Thoracic aorta (tissue), 2 donors: ENCODE results near the gene RASGRP3. TPM values are rescaled to one million over a fixed set of nuclear protein-coding genes. Genes with fewer than 3 reads are reported as not detected.

Source experiments
- ATAC-seq: fragments of 150-250 bp; one replicate; pipeline ENCODE4 v1.8.0; 2017; ENCODE audit warnings: low read depth; ENCODE audit not compliant: insufficient number of reproducible peaks, low FRiP score
- DNase-seq: peaks from one replicate; pipeline ENCODE4 v3.0.0-alpha.2; 2020; ENCODE audit warnings: low spot score
- H3K27ac ChIP-seq, 2 donors: fragments of 200-600 bp; sonication (generic); 1 replicate in 1 of 2; 2 replicates in 1 of 2; pipeline ENCODE4 v1.5.1; 2016; ENCODE audit warnings: mild to moderate bottlenecking in 2 of 2, moderate library complexity in 2 of 2
- H3K27me3 ChIP-seq: fragments of 200-600 bp; sonication (generic); replicated peaks from 2 replicates; pipeline ENCODE4 v1.6.0; 2016; ENCODE audit warnings: mild to moderate bottlenecking; ENCODE audit not compliant: insufficient read depth
- H3K36me3 ChIP-seq: fragments of 200-600 bp; sonication (generic); one replicate; pipeline ENCODE4 v1.5.1; 2016
- H3K4me1 ChIP-seq, 2 donors: fragments of 200-600 bp; sonication (generic); 1 replicate in 1 of 2; 2 replicates in 1 of 2; pipeline versions ENCODE4 v1.5.1 to v1.6.0; 2016; ENCODE audit warnings: low read depth in 2 of 2, mild to moderate bottlenecking in 1 of 2; ENCODE audit not compliant: control insufficient read depth in 1 of 2
- H3K4me3 ChIP-seq: fragments of 200-600 bp; sonication (generic); 2 replicates; pipeline ENCODE4 v1.5.1; 2016; ENCODE audit warnings: mild to moderate bottlenecking
- H3K9me3 ChIP-seq: fragments of 200-600 bp; sonication (generic); 2 replicates; pipeline ENCODE4 v1.5.1; 2016
- CTCF ChIP-seq: fragments of 200-600 bp; sonication (generic); IDR thresholded peaks from one replicate; pipeline ENCODE4 v1.5.1; 2019; ENCODE audit warnings: antibody characterized with exemption
- total RNA-seq, 2 donors: library from RNA; depleted of rRNA; stranded (reverse); fragments of >200 nt; gene quantifications; one replicate each; pipeline versions ENCODE4 v1.1.0 to v1.2.3, GENCODE V29; 2016

Gene RASGRP3
- total RNA-seq, 2 donors from 2014 or later = 16.2 to 22.1 TPM

- ATAC-seq (no peak), DNase-seq (no peak)
- no peaks in the 10 kb centered on the region for H3K36me3 ChIP-seq
- no peak for TF ChIP-seq CTCF
- H3K27me3 ChIP-seq = no peaks in the 10 kb centered on the region
- no peak overlapping the region for H3K4me3 ChIP-seq
- no peak overlapping the region for H3K27ac ChIP-seq
- no peaks in the 10 kb centered on the region for H3K9me3 ChIP-seq
- peaks cover 0 to 9% of the 10 kb centered on the region in 2 donors for H3K4me1 ChIP-seq
Observed at GRCh38 chr2:33603416-33603815, 127.0 kb downstream of the RASGRP3 start.

GRCh38 chr2:33605056-33605455 is 128.6 kb downstream of the RASGRP3 start:
- Histone ChIP-seq H3K4me3 (no peak overlapping the region), H3K27ac (no peak overlapping the region), H3K9me3 (no peaks in the 10 kb centered on the region), H3K27me3 (no peaks in the 10 kb centered on the region), H3K36me3 (no peaks in the 10 kb centered on the region), H3K4me1 (peaks cover 0 to 6% of the 10 kb centered on the region in 2 donors)
- no peak for TF ChIP-seq CTCF
- ATAC-seq (no peak), DNase-seq (no peak)

GRCh38 chr2:33606100-33606499 is 129.7 kb downstream of the RASGRP3 start:
- H3K9me3 ChIP-seq = no peaks in the 10 kb centered on the region
- TF ChIP-seq CTCF = no peak
- no peak overlapping the region for H3K27ac ChIP-seq
- H3K36me3 ChIP-seq = no peaks in the 10 kb centered on the region
- ATAC-seq = no peak
- peaks cover 0 to 5% of the 10 kb centered on the region in 2 donors for H3K4me1 ChIP-seq
- no peak overlapping the region for H3K4me3 ChIP-seq
- DNase-seq = no peak
- no peaks in the 10 kb centered on the region for H3K27me3 ChIP-seq

- no peak for TF ChIP-seq CTCF
- Histone ChIP-seq H3K36me3 (no peaks in the 10 kb centered on the region), H3K4me3 (no peak overlapping the region), H3K9me3 (no peaks in the 10 kb centered on the region), H3K27me3 (no peaks in the 10 kb centered on the region), H3K4me1 (peaks cover 0 to 5% of the 10 kb centered on the region in 2 donors), H3K27ac (no peak overlapping the region)
- DNase-seq (no peak), ATAC-seq (no peak)
Observed at GRCh38 chr2:33606622-33607021, 130.2 kb downstream of the RASGRP3 start.

- Histone ChIP-seq H3K36me3 (no peaks in the 10 kb centered on the region), H3K27ac (no peak overlapping the region), H3K9me3 (no peaks in the 10 kb centered on the region), H3K4me1 (peaks cover 0 to 5% of the 10 kb centered on the region in 2 donors), H3K27me3 (no peaks in the 10 kb centered on the region), H3K4me3 (no peak overlapping the region)
- no peak for TF ChIP-seq CTCF
- no peak for ATAC-seq
- no peak for DNase-seq
Observed at GRCh38 chr2:33607251-33607721, 130.8 kb downstream of the RASGRP3 start.
